Astrocyte (in vitro differentiated cells and primary cell): ENCODE data around the gene MARCHF9. TPM values are rescaled to one million over a fixed set of nuclear protein-coding genes. Genes with fewer than 3 reads are reported as not detected.

Experiments used
- DNase-seq: peaks from one replicate; pipeline ENCODE4 v3.0.0-alpha.2; 2010; ENCODE audit warnings: low read depth
- FAIRE-seq: peaks from 2 replicates; lab custom pipeline; 2011; peaks lifted over from hg19 to GRCh38; lab: Jason Lieb, UNC
- H2AFZ ChIP-seq: 2 replicates; pipeline ENCODE4 v1.6.0; 2012; ENCODE audit warnings: low read depth, low read length, inconsistent platforms
- H3K27ac ChIP-seq: 2 replicates; pipeline ENCODE4 v1.5.1; 2011; ENCODE audit warnings: low read depth, low read length, inconsistent platforms
- H3K27me3 ChIP-seq: 2 replicates; pipeline ENCODE4 v1.6.0; 2011; ENCODE audit warnings: low read length, inconsistent platforms; ENCODE audit not compliant: insufficient read depth
- H3K36me3 ChIP-seq: 2 replicates; pipeline ENCODE4 v1.5.1; 2011; ENCODE audit warnings: low read length, inconsistent platforms; ENCODE audit not compliant: insufficient read depth
- H3K4me1 ChIP-seq: 2 replicates; pipeline ENCODE4 v1.5.1; 2011; ENCODE audit warnings: low read length, inconsistent platforms; ENCODE audit not compliant: insufficient read depth
- H3K4me2 ChIP-seq: 2 replicates; pipeline ENCODE4 v1.6.0; 2012; ENCODE audit warnings: low read length, inconsistent platforms
- H3K4me3 ChIP-seq: 2 replicates; pipeline ENCODE4 v1.5.1; 2011; ENCODE audit warnings: low read depth, mild to moderate bottlenecking, low read length, inconsistent platforms; ENCODE audit not compliant: insufficient read depth
- H3K79me2 ChIP-seq: 2 replicates; pipeline ENCODE4 v1.6.0; 2012; ENCODE audit warnings: mild to moderate bottlenecking, low read length, inconsistent platforms; ENCODE audit not compliant: insufficient read depth
- H3K9ac ChIP-seq: 2 replicates; pipeline ENCODE4 v1.6.0; 2012; ENCODE audit warnings: mild to moderate bottlenecking, low read length, inconsistent platforms
- H3K9me3 ChIP-seq: 2 replicates; pipeline ENCODE4 v1.5.1; 2012; ENCODE audit warnings: low read depth, mild to moderate bottlenecking, low read length, inconsistent platforms; ENCODE audit not compliant: insufficient read depth
- H4K20me1 ChIP-seq: 2 replicates; pipeline ENCODE4 v1.6.0; 2012; ENCODE audit warnings: low read length, inconsistent platforms; ENCODE audit not compliant: insufficient read depth
- H3K27ac Mint-ChIP-seq: one replicate; pipeline ENCODE4 v1.8.0; 2021; ENCODE audit warnings: mild to moderate bottlenecking, mixed read lengths; ENCODE audit not compliant: unreplicated experiment
- H3K27me3 Mint-ChIP-seq: one replicate; pipeline ENCODE4 v1.8.0; 2021; ENCODE audit warnings: low read depth, mixed read lengths; ENCODE audit not compliant: unreplicated experiment
- H3K36me3 Mint-ChIP-seq: one replicate; pipeline ENCODE4 v1.8.0; 2021; ENCODE audit warnings: low read depth, mixed read lengths; ENCODE audit not compliant: unreplicated experiment
- H3K4me1 Mint-ChIP-seq: one replicate; pipeline ENCODE4 v1.8.0; 2021; ENCODE audit warnings: low read depth, mixed read lengths; ENCODE audit not compliant: unreplicated experiment
- H3K4me3 Mint-ChIP-seq: one replicate; pipeline ENCODE4 v1.8.0; 2021; ENCODE audit warnings: mild to moderate bottlenecking, moderate library complexity, mixed read lengths; ENCODE audit not compliant: unreplicated experiment
- H3K9me3 Mint-ChIP-seq: one replicate; pipeline ENCODE4 v1.8.0; 2021; ENCODE audit warnings: mild to moderate bottlenecking, mixed read lengths; ENCODE audit not compliant: unreplicated experiment
- CTCF ChIP-seq: IDR thresholded peaks from 2 replicates; pipeline ENCODE4 v1.5.1; 2011; ENCODE audit warnings: low read depth, mild to moderate bottlenecking, inconsistent platforms, low read length, moderate library complexity; ENCODE audit not compliant: insufficient read depth
- EZH2 ChIP-seq: IDR thresholded peaks from 2 replicates; pipeline ENCODE4 v1.6.1; 2012; ENCODE audit warnings: mild to moderate bottlenecking, low read length, inconsistent platforms; ENCODE audit not compliant: insufficient read depth
- total RNA-seq: library from RNA; stranded (reverse); gene quantifications from 2 replicates; pipeline ENCODE4 v1.2.1, GENCODE V29; 2021

MARCHF9 gene
- total RNA-seq, 1 donor from 2014 or later, result 13.0 TPM

- Histone ChIP-seq H3K4me3 (peak overlapping the region; percentile 44), H3K36me3 (no peaks in the 10 kb centered on the region), H2AFZ (peak overlapping the region; percentile 49), H3K4me2 (peak overlapping the region; percentile 80), H3K27ac (no peak overlapping the region), H3K4me1 (peaks cover 26% of the 10 kb centered on the region), H4K20me1 (peaks cover 5% of the 10 kb centered on the region), H3K79me2 (no peaks in the 10 kb centered on the region), H3K27me3 (peaks cover 36% of the 10 kb centered on the region), H3K9me3 (no peaks in the 10 kb centered on the region), H3K9ac (peak overlapping the region; percentile 31)
- FAIRE-seq, result no peak
- H3K9me3 Mint-ChIP-seq, result no peaks in the 10 kb centered on the region
- no peak overlapping the region for H3K27ac Mint-ChIP-seq
- H3K4me3 Mint-ChIP-seq, result no peak overlapping the region
- no peak for DNase-seq
- H3K4me1 Mint-ChIP-seq, result peaks cover 5% of the 10 kb centered on the region
- TF ChIP-seq EZH2 (peak; percentile 98), CTCF (no peak)
- peaks cover 20% of the 10 kb centered on the region for H3K36me3 Mint-ChIP-seq
- H3K27me3 Mint-ChIP-seq, result peaks cover 50% of the 10 kb centered on the region
Observed at GRCh38 chr12:57765003-57765697, 10.2 kb downstream of the MARCHF9 start.

GRCh38 chr12:57765698-57766463 lies 11.0 kb downstream of the MARCHF9 start:
- peaks cover 29% of the 10 kb centered on the region for H3K4me1 ChIP-seq
- no peak for DNase-seq
- FAIRE-seq, result no peak
- peak overlapping the region; percentile 36 for H3K4me3 ChIP-seq
- Mint-ChIP-seq H3K36me3 (peaks cover 15% of the 10 kb centered on the region), H3K4me1 (peaks cover 5% of the 10 kb centered on the region), H3K27me3 (peaks cover 50% of the 10 kb centered on the region), H3K4me3 (peak overlapping the region; percentile 47), H3K9me3 (no peaks in the 10 kb centered on the region), H3K27ac (peak overlapping the region; percentile 59)
- no peaks in the 10 kb centered on the region for H3K36me3 ChIP-seq
- TF ChIP-seq CTCF (no peak), EZH2 (peak; percentile 70)
- no peaks in the 10 kb centered on the region for H4K20me1 ChIP-seq
- no peaks in the 10 kb centered on the region for H3K9me3 ChIP-seq
- H3K27me3 ChIP-seq, result peaks cover 36% of the 10 kb centered on the region
- peaks cover 4% of the 10 kb centered on the region for H3K79me2 ChIP-seq
- H2AFZ ChIP-seq, result no peak overlapping the region
- H3K9ac ChIP-seq, result no peak overlapping the region
- no peak overlapping the region for H3K27ac ChIP-seq
- peak overlapping the region; percentile 80 for H3K4me2 ChIP-seq
